Lower leg skin (tissue), 3 donors: Measurements from ENCODE around the gene WSCD2.

Experiments
- POLR2A ChIP-seq, 2 donors: fragments of 450-650 bp; IDR thresholded peaks; one replicate each; pipeline ENCODE4 v1.6.1; 2016 to 2017; ENCODE audit warnings: antibody characterized with exemption in 2 of 2, mild to moderate bottlenecking in 1 of 2, moderate library complexity in 1 of 2
- TF ChIP-seq, protein P1 (sequence below), 3 donors: fragments of 450-650 bp; IDR thresholded peaks; one replicate each; pipeline ENCODE4 v1.5.1; 2016; ENCODE audit warnings: antibody characterized with exemption in 3 of 3, mild to moderate bottlenecking in 3 of 3, moderate library complexity in 2 of 3

DNA sequence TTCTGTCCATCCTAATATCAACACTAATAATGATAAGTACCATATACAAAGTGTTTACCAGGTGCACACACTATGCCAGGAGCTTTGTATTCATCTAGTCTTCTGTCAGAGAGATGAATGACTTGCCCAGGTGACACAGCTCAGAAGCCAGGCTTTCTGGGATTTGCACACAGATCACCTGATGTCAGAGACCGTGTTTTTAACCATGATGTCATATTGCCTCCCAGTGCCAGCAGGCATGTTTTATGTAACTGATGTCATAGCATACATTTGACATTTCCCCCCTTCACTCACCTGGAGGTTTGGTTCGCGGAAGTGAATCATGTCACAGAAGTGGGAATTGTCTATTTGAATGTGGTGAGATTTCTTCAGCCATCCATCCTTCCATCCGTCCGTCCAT is 5.7 kb downstream of the WSCD2 start:
- TF ChIP-seq, protein P1, sequence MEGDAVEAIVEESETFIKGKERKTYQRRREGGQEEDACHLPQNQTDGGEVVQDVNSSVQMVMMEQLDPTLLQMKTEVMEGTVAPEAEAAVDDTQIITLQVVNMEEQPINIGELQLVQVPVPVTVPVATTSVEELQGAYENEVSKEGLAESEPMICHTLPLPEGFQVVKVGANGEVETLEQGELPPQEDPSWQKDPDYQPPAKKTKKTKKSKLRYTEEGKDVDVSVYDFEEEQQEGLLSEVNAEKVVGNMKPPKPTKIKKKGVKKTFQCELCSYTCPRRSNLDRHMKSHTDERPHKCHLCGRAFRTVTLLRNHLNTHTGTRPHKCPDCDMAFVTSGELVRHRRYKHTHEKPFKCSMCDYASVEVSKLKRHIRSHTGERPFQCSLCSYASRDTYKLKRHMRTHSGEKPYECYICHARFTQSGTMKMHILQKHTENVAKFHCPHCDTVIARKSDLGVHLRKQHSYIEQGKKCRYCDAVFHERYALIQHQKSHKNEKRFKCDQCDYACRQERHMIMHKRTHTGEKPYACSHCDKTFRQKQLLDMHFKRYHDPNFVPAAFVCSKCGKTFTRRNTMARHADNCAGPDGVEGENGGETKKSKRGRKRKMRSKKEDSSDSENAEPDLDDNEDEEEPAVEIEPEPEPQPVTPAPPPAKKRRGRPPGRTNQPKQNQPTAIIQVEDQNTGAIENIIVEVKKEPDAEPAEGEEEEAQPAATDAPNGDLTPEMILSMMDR (IDR thresholded peaks at IDR 0.05), result no peak
- no peak for TF ChIP-seq POLR2A (IDR thresholded peaks at IDR 0.05)
